Measurements from ENCODE around the gene ASAH2. TPM values are rescaled to one million over a fixed set of nuclear protein-coding genes. Genes with fewer than 3 reads are reported as not detected.
"Not testable (repeated sequence)": the region's sequence is repeated elsewhere in the genome, so short reads cannot be mapped to it uniquely, and the experiment has no call there.

The ASAH2 gene
- polyA plus RNA-seq, 3 donors, result not detected

- Histone ChIP-seq H3K27ac (ENCODE audit: low read depth in 1 of 2, low read length in 2 of 2) (no peak overlapping the region), H3K4me1 (ENCODE audit: control insufficient read depth in 1 of 2, insufficient read depth in 2 of 2, low read length in 2 of 2) (no peaks in the 10 kb centered on the region), H3K36me3 (replicated peaks in 1 of 2; ENCODE audit: control insufficient read depth in 1 of 2, insufficient read depth in 2 of 2, low read length in 2 of 2) (no peaks in the 10 kb centered on the region), H3K4me3 (replicated peaks in 1 of 3; ENCODE audit: low read depth in 2 of 3, low read length in 3 of 3) (no peak overlapping the region), H3K9me3 (replicated peaks in 1 of 2; ENCODE audit: control insufficient read depth in 1 of 2, insufficient read depth in 1 of 2, low read length in 2 of 2) (no peaks in the 10 kb centered on the region), H3K79me2 (ENCODE audit: insufficient read depth, low read length) (no peaks in the 10 kb centered on the region), H3K27me3 (ENCODE audit: control insufficient read depth in 2 of 2, insufficient read depth in 2 of 2, low read length in 2 of 2) (peaks cover 0 to 3% of the 10 kb centered on the region in 2 donors), H3K9ac (ENCODE audit: insufficient read depth, low read length, poor library complexity, severe bottlenecking) (no peak overlapping the region), H3K4me2 (replicated peaks; ENCODE audit: extremely low read depth, low read length, poor library complexity, severe bottlenecking) (no peak overlapping the region), H2AFZ (ENCODE audit: insufficient read depth, low read depth, low read length, poor library complexity, severe bottlenecking) (no peak overlapping the region), H4K20me1 (ENCODE audit: insufficient read depth, low read length) (no peaks in the 10 kb centered on the region)
- Mint-ChIP-seq H3K4me1 (no peaks in the 10 kb centered on the region), H3K36me3 (no peaks in the 10 kb centered on the region), H3K4me3 (no peak overlapping the region), H3K9me3 (peaks cover 0 to 5% (median 0%) of the 10 kb centered on the region in 7 donors), H3K27ac (no peak overlapping the region), H3K27me3 (ENCODE audit: low read depth in 3 of 3) (peaks cover 0 to 16% (median 4%) of the 10 kb centered on the region in 3 donors)
- TF ChIP-seq, protein P1, sequence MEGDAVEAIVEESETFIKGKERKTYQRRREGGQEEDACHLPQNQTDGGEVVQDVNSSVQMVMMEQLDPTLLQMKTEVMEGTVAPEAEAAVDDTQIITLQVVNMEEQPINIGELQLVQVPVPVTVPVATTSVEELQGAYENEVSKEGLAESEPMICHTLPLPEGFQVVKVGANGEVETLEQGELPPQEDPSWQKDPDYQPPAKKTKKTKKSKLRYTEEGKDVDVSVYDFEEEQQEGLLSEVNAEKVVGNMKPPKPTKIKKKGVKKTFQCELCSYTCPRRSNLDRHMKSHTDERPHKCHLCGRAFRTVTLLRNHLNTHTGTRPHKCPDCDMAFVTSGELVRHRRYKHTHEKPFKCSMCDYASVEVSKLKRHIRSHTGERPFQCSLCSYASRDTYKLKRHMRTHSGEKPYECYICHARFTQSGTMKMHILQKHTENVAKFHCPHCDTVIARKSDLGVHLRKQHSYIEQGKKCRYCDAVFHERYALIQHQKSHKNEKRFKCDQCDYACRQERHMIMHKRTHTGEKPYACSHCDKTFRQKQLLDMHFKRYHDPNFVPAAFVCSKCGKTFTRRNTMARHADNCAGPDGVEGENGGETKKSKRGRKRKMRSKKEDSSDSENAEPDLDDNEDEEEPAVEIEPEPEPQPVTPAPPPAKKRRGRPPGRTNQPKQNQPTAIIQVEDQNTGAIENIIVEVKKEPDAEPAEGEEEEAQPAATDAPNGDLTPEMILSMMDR (IDR thresholded peaks at IDR 0.05), result no peak
- 100% methylated on average over 5 of the region's 7 CpGs for WGBS (ENCODE audit: insufficient coverage)
- no peak for DNase-seq
- intact Hi-C loops (cut with micrococcal nuclease), result no loop called here
These were observed 21.2 kb upstream of the ASAH2 start for GRCh38 chr10:50272531-50272930.

DNA sequence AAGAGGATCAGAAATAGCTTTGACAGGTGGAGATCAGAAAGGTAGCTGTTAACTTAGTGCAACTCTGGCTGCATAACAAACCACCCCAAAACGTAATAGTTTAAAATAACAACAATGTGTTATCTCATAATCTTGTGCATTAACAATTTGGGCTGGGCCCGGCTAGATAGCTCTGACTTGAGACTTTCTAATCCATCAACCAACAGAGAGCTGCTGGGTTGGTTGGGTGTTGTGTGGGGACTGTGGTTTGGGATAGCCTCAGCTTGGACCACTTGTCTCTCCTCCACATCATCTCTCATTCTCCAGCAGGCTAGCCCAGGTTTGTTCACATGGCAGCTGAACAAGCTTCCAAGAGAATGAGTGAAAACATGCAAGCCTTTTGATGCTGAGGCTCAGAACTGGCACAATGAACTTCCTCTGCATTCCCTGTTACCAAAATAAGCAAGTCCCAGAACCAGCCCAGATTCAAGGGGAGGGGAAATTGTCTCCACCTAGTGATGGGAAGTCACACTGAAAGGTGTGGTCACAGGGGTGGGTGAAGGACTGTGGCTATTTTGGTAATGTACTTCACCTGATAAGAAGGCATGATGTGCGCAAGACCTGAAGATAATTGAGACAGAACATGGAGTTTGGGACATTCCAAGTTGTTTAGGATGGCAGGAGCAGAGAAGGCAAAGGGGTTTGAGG is 20.4 kb upstream of the ASAH2 start:
- peaks cover 0 to 7% (median 0%) of the 10 kb centered on the region in 7 donors for H3K9me3 Mint-ChIP-seq
- no peaks in the 10 kb centered on the region for H3K36me3 ChIP-seq (replicated peaks in 1 of 2; ENCODE audit: control insufficient read depth in 1 of 2, insufficient read depth in 2 of 2, low read length in 2 of 2)
- H3K4me3 Mint-ChIP-seq, result no peak overlapping the region
- peaks cover 3 to 15% (median 4%) of the 10 kb centered on the region in 3 donors for H3K27me3 Mint-ChIP-seq (ENCODE audit: low read depth in 3 of 3)
- no peaks in the 10 kb centered on the region for H3K4me1 Mint-ChIP-seq
- DNase-seq, result no peak
- H3K4me3 ChIP-seq (replicated peaks in 1 of 3; ENCODE audit: low read depth in 2 of 3, low read length in 3 of 3), result no peak overlapping the region
- H3K79me2 ChIP-seq (ENCODE audit: insufficient read depth, low read length), result no peaks in the 10 kb centered on the region
- H2AFZ ChIP-seq (ENCODE audit: insufficient read depth, low read depth, low read length, poor library complexity, severe bottlenecking), result no peak overlapping the region
- no peaks in the 10 kb centered on the region for H3K9me3 ChIP-seq (replicated peaks in 1 of 2; ENCODE audit: control insufficient read depth in 1 of 2, insufficient read depth in 1 of 2, low read length in 2 of 2)
- no peak overlapping the region for H3K4me2 ChIP-seq (replicated peaks; ENCODE audit: extremely low read depth, low read length, poor library complexity, severe bottlenecking)
- WGBS (ENCODE audit: insufficient coverage), result 100% methylated on average over 1 of the region's 3 CpGs
- no peaks in the 10 kb centered on the region for H4K20me1 ChIP-seq (ENCODE audit: insufficient read depth, low read length)
- peaks cover 0 to 3% of the 10 kb centered on the region in 2 donors for H3K27me3 ChIP-seq (ENCODE audit: control insufficient read depth in 2 of 2, insufficient read depth in 2 of 2, low read length in 2 of 2)
- no peaks in the 10 kb centered on the region for H3K4me1 ChIP-seq (ENCODE audit: control insufficient read depth in 1 of 2, insufficient read depth in 2 of 2, low read length in 2 of 2)
- H3K27ac Mint-ChIP-seq, result no peak overlapping the region
- H3K36me3 Mint-ChIP-seq, result no peaks in the 10 kb centered on the region
- intact Hi-C loops (cut with micrococcal nuclease), result no loop called here
- no peak overlapping the region for H3K9ac ChIP-seq (ENCODE audit: insufficient read depth, low read length, poor library complexity, severe bottlenecking)
- TF ChIP-seq, protein P1 (IDR thresholded peaks at IDR 0.05), result no peak
- H3K27ac ChIP-seq (ENCODE audit: low read depth in 1 of 2, low read length in 2 of 2), result no peak overlapping the region

GRCh38 chr10:50267877-50268276 is 16.6 kb upstream of the ASAH2 start:
- H3K9me3 Mint-ChIP-seq; H3K79me2 ChIP-seq (ENCODE audit: insufficient read depth, low read length); H3K27ac Mint-ChIP-seq; H3K4me1 Mint-ChIP-seq; H3K4me3 ChIP-seq (replicated peaks in 1 of 3; ENCODE audit: low read depth in 2 of 3, low read length in 3 of 3); DNase-seq; H3K27me3 ChIP-seq (ENCODE audit: control insufficient read depth in 2 of 2, insufficient read depth in 2 of 2, low read length in 2 of 2); H3K36me3 Mint-ChIP-seq; H4K20me1 ChIP-seq (ENCODE audit: insufficient read depth, low read length); H3K4me2 ChIP-seq (replicated peaks; ENCODE audit: extremely low read depth, low read length, poor library complexity, severe bottlenecking); H3K9me3 ChIP-seq (replicated peaks in 1 of 2; ENCODE audit: control insufficient read depth in 1 of 2, insufficient read depth in 1 of 2, low read length in 2 of 2); H3K27ac ChIP-seq (ENCODE audit: low read depth in 1 of 2, low read length in 2 of 2); H3K4me3 Mint-ChIP-seq; H3K9ac ChIP-seq (ENCODE audit: insufficient read depth, low read length, poor library complexity, severe bottlenecking); H3K4me1 ChIP-seq (ENCODE audit: control insufficient read depth in 1 of 2, insufficient read depth in 2 of 2, low read length in 2 of 2); H2AFZ ChIP-seq (ENCODE audit: insufficient read depth, low read depth, low read length, poor library complexity, severe bottlenecking); intact Hi-C loops (cut with micrococcal nuclease); H3K36me3 ChIP-seq (replicated peaks in 1 of 2; ENCODE audit: control insufficient read depth in 1 of 2, insufficient read depth in 2 of 2, low read length in 2 of 2): not testable (repeated sequence)
- no CpG with 5 or more reads among the region's 3 CpGs for WGBS (ENCODE audit: insufficient coverage)
- peaks cover 2 to 10% (median 8%) of the 10 kb centered on the region in 3 donors for H3K27me3 Mint-ChIP-seq (ENCODE audit: low read depth in 3 of 3)

All from CD14-positive monocyte (primary cell).